Suprapubic skin (tissue), 4 donors: ENCODE results near the gene RLF.

ENCODE experiments used
- CTCF ChIP-seq, 2 donors: fragments of 200-600 bp in 1 of 2; fragments of 450-650 bp in 1 of 2; sonication (generic) in 1 of 2; IDR thresholded peaks; one replicate each; pipeline ENCODE4 v1.5.1; 2016 to 2019; ENCODE audit warnings: antibody characterized with exemption in 2 of 2, mild to moderate bottlenecking in 1 of 2, moderate library complexity in 1 of 2
- EP300 ChIP-seq: sonication (generic); formaldehyde crosslinking; IDR thresholded peaks from one replicate; pipeline ENCODE4 v1.6.1; 2017; ENCODE audit warnings: antibody characterized with exemption
- POLR2A ChIP-seq, 2 donors: fragments of 450-650 bp; IDR thresholded peaks; one replicate each; pipeline ENCODE4 v1.6.1; 2017; ENCODE audit warnings: antibody characterized with exemption in 2 of 2, mild to moderate bottlenecking in 2 of 2, moderate library complexity in 2 of 2
- POLR2AphosphoS5 ChIP-seq, 3 donors: sonication (generic); formaldehyde crosslinking; IDR thresholded peaks; one replicate each; pipeline ENCODE4 v1.6.1; 2017; ENCODE audit warnings: antibody characterized with exemption in 3 of 3

GRCh38 chr1:40270152-40270834, 109.1 kb downstream of the RLF start:
- TF ChIP-seq CTCF (IDR thresholded peaks at IDR 0.05), result no peak
- TF ChIP-seq POLR2A (IDR thresholded peaks at IDR 0.05), result no peak
- TF ChIP-seq EP300, result no peak
- TF ChIP-seq POLR2AphosphoS5 (IDR thresholded peaks at IDR 0.05), result no peak
